ENCODE measurements around the gene SPRN.
"Not testable (repeated sequence)": the region's sequence is repeated elsewhere in the genome, so short reads cannot be mapped to it uniquely, and the experiment has no call there.

SPRN gene

GRCh38 chr10:133442967-133443924, 18.8 kb upstream of the SPRN start:
- no peak for TF ChIP-seq CTCF (conservative IDR thresholded peaks at IDR 0.05; ENCODE audit: low read depth, low read length)
- no peak for DNase-seq (ENCODE audit: low read depth)
- H3K4me3 ChIP-seq (ENCODE audit: low read depth, low read length), result no peak overlapping the region

GRCh38 chr10:133442191-133442966, 18.0 kb upstream of the SPRN start:
- DNase-seq (ENCODE audit: low read depth), result no peak
- H3K4me3 ChIP-seq (ENCODE audit: low read depth, low read length), result no peak overlapping the region
- no peak for TF ChIP-seq CTCF (conservative IDR thresholded peaks at IDR 0.05; ENCODE audit: low read depth, low read length)

GRCh38 chr10:133441780-133442179, 17.4 kb upstream of the SPRN start:
- no peak overlapping the region for H3K4me3 ChIP-seq (ENCODE audit: low read depth, low read length)
- no peak for TF ChIP-seq CTCF (conservative IDR thresholded peaks at IDR 0.05; ENCODE audit: low read depth, low read length)
- DNase-seq (ENCODE audit: low read depth), result no peak

GRCh38 chr10:133441356-133441755, 16.9 kb upstream of the SPRN start:
- not testable (repeated sequence) for DNase-seq (ENCODE audit: low read depth); H3K4me3 ChIP-seq (ENCODE audit: low read depth, low read length)

GRCh38 chr10:133440633-133441285, 16.3 kb upstream of the SPRN start:
- DNase-seq (ENCODE audit: low read depth), result no peak
- no peak for TF ChIP-seq CTCF (conservative IDR thresholded peaks at IDR 0.05; ENCODE audit: low read depth, low read length)
- H3K4me3 ChIP-seq (ENCODE audit: low read depth, low read length), result no peak overlapping the region

- TF ChIP-seq CTCF (conservative IDR thresholded peaks at IDR 0.05; ENCODE audit: low read depth, low read length), result no peak
- no peak for DNase-seq (ENCODE audit: low read depth)
- no peak overlapping the region for H3K4me3 ChIP-seq (ENCODE audit: low read depth, low read length)
These were observed 15.4 kb upstream of the SPRN start for GRCh38 chr10:133439517-133440461.
